Erythroblast (primary cell): ENCODE measurements around the gene MYH16.

Source experiments
- GATA1 ChIP-seq: IDR thresholded peaks from 2 replicates; pipeline ENCODE4 v1.6.1; 2011; ENCODE audit warnings: low read depth, mild to moderate bottlenecking, control low read depth, low read length, moderate library complexity
- POLR2A ChIP-seq: IDR thresholded peaks from 2 replicates; pipeline ENCODE4 v1.6.1; 2011; ENCODE audit warnings: mild to moderate bottlenecking, low read length

GRCh38 chr7:99296471-99296870 lies 23.8 kb downstream of the MYH16 start:
- TF ChIP-seq POLR2A (no peak), GATA1 (no peak)
